Prostate gland (tissue), 2 donors: ENCODE results near the gene WNK3. TPM values are rescaled to one million over a fixed set of nuclear protein-coding genes. Genes with fewer than 3 reads are reported as not detected.
A peak's percentile ranks its signal among the peaks of the same experiment; 100 is the strongest.

ENCODE experiments used
- DNase-seq: peaks from one replicate; pipeline ENCODE4 v3.0.0-alpha.2; 2019; ENCODE audit warnings: low spot score
- H3K27ac ChIP-seq, 2 donors: fragments of 200-600 bp; sonication (generic); 2 replicates each; pipeline ENCODE4 v1.5.1; 2017 to 2019
- H3K27me3 ChIP-seq: fragments of 200-600 bp; sonication (generic); replicated peaks from 2 replicates; pipeline ENCODE4 v1.5.1; 2019; ENCODE audit not compliant: insufficient read depth
- H3K36me3 ChIP-seq, 2 donors: fragments of 200-600 bp; sonication (generic); 1 replicate in 1 of 2; 2 replicates in 1 of 2; pipeline versions ENCODE4 v1.5.1 to v1.8.1; 2017 to 2019
- H3K4me1 ChIP-seq: fragments of 200-600 bp; sonication (generic); replicated peaks from 2 replicates; pipeline ENCODE4 v1.5.1; 2019
- H3K4me3 ChIP-seq, 2 donors: fragments of 200-600 bp; sonication (generic); 2 replicates each; pipeline ENCODE4 v1.5.1; 2017 to 2019
- H3K9me3 ChIP-seq: fragments of 200-600 bp; sonication (generic); 2 replicates; pipeline ENCODE4 v1.5.1; 2017
- POLR2A ChIP-seq: fragments of 450-650 bp; IDR thresholded peaks from one replicate; pipeline ENCODE4 v1.6.1; 2016; ENCODE audit warnings: antibody characterized with exemption, mild to moderate bottlenecking
- POLR2AphosphoS5 ChIP-seq: sonication (generic); formaldehyde crosslinking; IDR thresholded peaks from one replicate; pipeline ENCODE4 v1.6.1; 2017; ENCODE audit warnings: antibody characterized with exemption
- WGBS: methylation state at CpG from one replicate; pipeline ENCODE4 v1.1.5; 2018; 5-methylcytosine and 5-hydroxymethylcytosine counted together
- intact Hi-C: fragments of 100-400 bp; cut with DNase I; formaldehyde crosslinking; loops from one replicate; pipeline ENCODE4 v1.14.2; 2022
- total RNA-seq, 2 donors: library from RNA; depleted of rRNA; stranded (reverse); fragments of >200 nt; gene quantifications; one replicate each; pipeline ENCODE4 v1.1.0, GENCODE V29; 2016
- TF ChIP-seq, protein P1 (sequence below), 4 experiments: fragments of 200-600 bp in 2 of 4; fragments of 450-650 bp in 2 of 4; sonication (generic) in 2 of 4; IDR thresholded peaks; 1 replicate in 3 of 4; 2 replicates in 1 of 4; pipeline ENCODE4 v1.5.1; 2016 to 2019; ENCODE audit warnings: antibody characterized with exemption in 4 of 4, mild to moderate bottlenecking in 2 of 4, moderate library complexity in 2 of 4

Gene WNK3
- total RNA-seq, 2 donors from 2014 or later: 2.4 to 60.3 TPM

DNA sequence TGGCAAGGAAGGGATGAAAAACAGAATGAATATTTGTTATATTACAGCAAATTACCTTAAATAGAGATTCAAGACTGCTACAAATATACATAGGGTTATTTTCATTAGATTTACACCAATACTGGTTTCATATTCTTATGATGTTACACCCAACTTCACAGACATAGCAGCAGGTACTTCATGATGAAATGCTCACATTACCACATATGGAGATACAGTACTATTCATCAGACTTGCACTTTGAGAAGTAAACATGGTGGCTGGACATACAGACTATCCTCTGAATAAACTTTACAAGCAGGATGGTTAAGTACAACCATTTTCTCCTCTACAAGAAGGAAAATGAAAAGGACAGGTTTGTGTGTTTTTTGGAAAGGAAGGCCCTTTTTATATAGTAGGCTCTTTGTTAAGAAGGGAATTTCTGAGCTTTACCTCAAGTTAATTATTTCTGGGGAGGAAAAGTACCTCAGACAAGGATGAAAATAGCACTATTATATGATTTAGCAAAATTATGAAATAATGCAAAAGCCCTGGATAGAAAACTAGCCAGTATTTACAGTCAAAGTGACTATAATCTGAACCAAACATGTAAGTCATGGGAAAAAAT lies 162.8 kb downstream of the WNK3 start:
- DNase-seq: no peak
- H3K27me3 ChIP-seq: no peaks in the 10 kb centered on the region
- H3K4me3 ChIP-seq: no peak overlapping the region
- H3K9me3 ChIP-seq: no peaks in the 10 kb centered on the region
- intact Hi-C loops: no loop called here
- H3K36me3 ChIP-seq: no peaks in the 10 kb centered on the region
- H3K27ac ChIP-seq: no peak overlapping the region
- H3K4me1 ChIP-seq: no peaks in the 10 kb centered on the region
- TF ChIP-seq POLR2AphosphoS5 (no peak), POLR2A (no peak)
- TF ChIP-seq, protein P1, sequence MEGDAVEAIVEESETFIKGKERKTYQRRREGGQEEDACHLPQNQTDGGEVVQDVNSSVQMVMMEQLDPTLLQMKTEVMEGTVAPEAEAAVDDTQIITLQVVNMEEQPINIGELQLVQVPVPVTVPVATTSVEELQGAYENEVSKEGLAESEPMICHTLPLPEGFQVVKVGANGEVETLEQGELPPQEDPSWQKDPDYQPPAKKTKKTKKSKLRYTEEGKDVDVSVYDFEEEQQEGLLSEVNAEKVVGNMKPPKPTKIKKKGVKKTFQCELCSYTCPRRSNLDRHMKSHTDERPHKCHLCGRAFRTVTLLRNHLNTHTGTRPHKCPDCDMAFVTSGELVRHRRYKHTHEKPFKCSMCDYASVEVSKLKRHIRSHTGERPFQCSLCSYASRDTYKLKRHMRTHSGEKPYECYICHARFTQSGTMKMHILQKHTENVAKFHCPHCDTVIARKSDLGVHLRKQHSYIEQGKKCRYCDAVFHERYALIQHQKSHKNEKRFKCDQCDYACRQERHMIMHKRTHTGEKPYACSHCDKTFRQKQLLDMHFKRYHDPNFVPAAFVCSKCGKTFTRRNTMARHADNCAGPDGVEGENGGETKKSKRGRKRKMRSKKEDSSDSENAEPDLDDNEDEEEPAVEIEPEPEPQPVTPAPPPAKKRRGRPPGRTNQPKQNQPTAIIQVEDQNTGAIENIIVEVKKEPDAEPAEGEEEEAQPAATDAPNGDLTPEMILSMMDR (IDR thresholded peaks at IDR 0.05): no peak

DNA sequence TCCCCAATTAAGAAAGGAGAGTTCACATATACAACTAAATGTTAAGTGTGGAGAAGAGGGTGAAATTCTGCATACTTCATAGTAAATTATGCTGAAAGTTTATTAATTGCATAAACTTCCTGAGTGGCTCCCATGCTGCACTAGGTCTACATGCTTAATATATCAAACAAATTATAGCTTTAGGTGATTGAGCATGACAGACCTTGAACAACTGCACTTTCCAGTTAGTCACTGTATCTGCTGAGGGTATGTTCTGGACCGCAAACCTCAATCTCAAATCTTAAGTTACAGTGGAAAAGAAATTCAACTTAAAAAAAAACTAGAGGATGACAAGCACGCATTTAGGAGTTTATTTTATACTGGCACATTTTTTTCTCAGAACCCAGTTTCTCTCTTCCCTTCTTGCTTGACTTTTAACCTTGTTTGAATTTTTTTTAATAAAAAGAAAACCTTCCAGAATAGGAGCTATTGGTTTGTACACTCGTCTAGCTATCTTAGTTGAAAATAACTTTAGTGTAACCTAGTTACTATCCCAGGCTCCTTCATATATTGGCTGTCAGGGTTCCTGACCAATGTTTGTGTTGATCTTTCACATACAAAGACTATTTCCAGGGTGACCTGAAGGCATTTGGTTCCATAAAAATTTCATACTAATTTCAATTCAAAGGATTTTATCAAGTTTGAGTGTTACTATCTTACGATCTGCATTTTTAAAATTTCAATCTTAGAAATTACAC lies 164.6 kb downstream of the WNK3 start:
- no peaks in the 10 kb centered on the region for H3K27me3 ChIP-seq
- intact Hi-C loops: no loop called here
- no peaks in the 10 kb centered on the region for H3K9me3 ChIP-seq
- no peaks in the 10 kb centered on the region for H3K36me3 ChIP-seq
- no peak for DNase-seq
- no peak overlapping the region for H3K27ac ChIP-seq
- TF ChIP-seq POLR2A (no peak), POLR2AphosphoS5 (no peak)
- TF ChIP-seq, protein P1 (IDR thresholded peaks at IDR 0.05): no peak
- no peaks in the 10 kb centered on the region for H3K4me1 ChIP-seq
- 80% methylated on average over 4 of the region's 4 CpGs for WGBS
- no peak overlapping the region for H3K4me3 ChIP-seq

DNA sequence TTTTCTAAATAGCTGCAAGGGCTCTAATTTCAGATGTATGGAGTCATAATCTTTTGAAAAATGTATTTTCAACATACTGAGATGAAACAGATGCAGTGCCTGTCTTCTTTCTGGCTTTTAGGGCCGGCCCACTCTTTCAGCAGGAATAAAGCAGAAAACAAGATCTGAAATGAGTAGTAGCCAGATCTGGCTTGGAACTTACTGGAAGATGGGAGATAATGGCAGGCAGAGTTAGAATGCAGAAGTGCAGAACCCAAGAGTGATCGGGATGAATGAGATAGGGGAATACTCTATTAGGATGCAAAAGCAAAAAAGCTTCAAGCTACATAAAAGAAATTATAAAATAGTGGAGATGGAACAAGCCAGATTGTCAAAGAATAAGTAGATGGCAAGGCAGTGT lies 173.4 kb downstream of the WNK3 start:
- 86% methylated on average over 2 of the region's 2 CpGs for WGBS
- DNase-seq: no peak
- Histone ChIP-seq H3K4me1 (no peaks in the 10 kb centered on the region), H3K27me3 (no peaks in the 10 kb centered on the region), H3K4me3 (no peak overlapping the region), H3K9me3 (no peaks in the 10 kb centered on the region), H3K36me3 (no peaks in the 10 kb centered on the region), H3K27ac (no peak overlapping the region)
- TF ChIP-seq POLR2AphosphoS5: no peak
- TF ChIP-seq, protein P1 (IDR thresholded peaks at IDR 0.05): no peak
- intact Hi-C loops: loop anchor here (10.0 kb wide), 1 partner anchor 140 kb away; the partner anchor contains the start of gene PHF8

DNA sequence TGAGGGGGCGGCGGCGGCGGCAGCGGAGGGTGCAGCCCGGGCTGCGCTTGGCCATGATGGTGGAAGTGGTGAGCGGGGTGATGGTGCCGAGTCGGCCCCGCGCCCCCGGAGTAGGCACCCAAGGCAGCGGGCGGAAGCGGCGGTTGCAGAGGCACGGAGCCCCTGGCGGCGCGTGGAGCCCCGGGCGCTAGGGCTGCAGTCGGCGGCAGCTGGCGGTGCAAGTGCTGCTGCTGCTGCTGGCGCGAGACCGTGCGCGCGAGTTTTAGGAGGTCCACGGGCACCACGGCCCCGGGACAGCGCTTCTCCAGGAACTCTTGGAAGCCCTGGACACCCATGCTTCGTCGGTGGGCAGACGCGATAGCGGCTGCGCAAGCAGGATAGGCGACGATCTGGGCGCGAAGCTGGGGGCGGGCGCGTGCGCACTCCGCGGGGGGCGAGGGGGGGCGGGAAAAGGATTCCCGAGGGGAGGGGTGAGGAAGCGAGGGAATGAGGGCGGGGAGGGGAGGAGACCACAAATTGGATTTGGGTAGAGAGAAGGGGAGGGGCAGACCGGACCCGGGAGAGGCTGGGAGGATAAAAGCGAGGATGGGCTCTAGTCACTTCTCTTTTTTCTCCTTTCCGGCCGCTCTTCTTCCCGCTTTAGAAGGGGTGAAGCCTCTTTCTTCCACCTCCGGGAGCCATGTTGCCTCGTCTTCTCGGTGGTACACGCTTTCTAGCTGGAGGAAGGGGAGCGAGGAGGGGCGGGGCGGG lies 174.8 kb downstream of the WNK3 start, which contains the start of gene FAM120C:
TSS of gene FAM120C (minus strand) at position 391 of the 750 bp plus-strand sequence. CDS start at position 335, 56 bp downstream.
- H3K4me3 ChIP-seq: peak within 1 kb of the TSS; percentile 55 to 61
- no peaks in the 10 kb centered on the region for H3K27me3 ChIP-seq
- no peaks in the 10 kb centered on the region for H3K4me1 ChIP-seq
- WGBS: 0% methylated on average over 22 of the region's 70 CpGs
- peak within 1 kb of the TSS; percentile 69 to 80 for H3K27ac ChIP-seq
- peak; percentile 39 for DNase-seq
- intact Hi-C loops: loop anchor here (10.0 kb wide), 1 partner anchor 138 kb away; the partner anchor contains the start of gene PHF8
- no peaks in the 10 kb centered on the region for H3K36me3 ChIP-seq
- H3K9me3 ChIP-seq: no peaks in the 10 kb centered on the region
- no peak for TF ChIP-seq POLR2AphosphoS5
- TF ChIP-seq, protein P1 (IDR thresholded peaks at IDR 0.05): no peak
- TF ChIP-seq POLR2A: no peak
